Lower lobe of right lung (tissue), 2 donors: ENCODE measurements around the gene COL4A1. TPM values are rescaled to one million over a fixed set of nuclear protein-coding genes. Genes with fewer than 3 reads are reported as not detected.

Experiments used
- ATAC-seq, 2 donors: fragments of 200-7000 bp; cut with Tn5 transposase; one replicate each; pipeline ENCODE4 v1.9.1; 2020 to 2022; ENCODE audit warnings: mild to moderate bottlenecking in 2 of 2, moderate library complexity in 2 of 2
- DNase-seq: peaks from one replicate; pipeline ENCODE4 v3.0.0-alpha.2; 2020
- H3K27ac ChIP-seq: fragments of 200-600 bp; one replicate; pipeline ENCODE4 v1.8.0; 2022
- H3K27me3 ChIP-seq: fragments of 200-600 bp; one replicate; pipeline ENCODE4 v1.8.0; 2022; ENCODE audit warnings: low read depth
- H3K36me3 ChIP-seq: fragments of 200-600 bp; one replicate; pipeline ENCODE4 v1.8.0; 2022; ENCODE audit warnings: mild to moderate bottlenecking
- H3K4me1 ChIP-seq: fragments of 200-600 bp; one replicate; pipeline ENCODE4 v1.8.0; 2022
- H3K4me3 ChIP-seq: fragments of 200-600 bp; one replicate; pipeline ENCODE4 v1.8.0; 2022; ENCODE audit warnings: mild to moderate bottlenecking
- H3K9me3 ChIP-seq: fragments of 200-600 bp; one replicate; pipeline ENCODE4 v1.8.0; 2022
- intact Hi-C: fragments of 100-400 bp; cut with DNase I; formaldehyde crosslinking; loops from one replicate; pipeline ENCODE4 v1.11.0; 2022
- total RNA-seq: library from RNA; stranded (reverse); fragmentation: NEBNext Ultra II Directional; extraction: Animal tissue kit (Norgen Biotek cat#: 25700); gene quantifications from one replicate; pipeline ENCODE4 v1.2.1, GENCODE V29; 2021
- TF ChIP-seq, protein P1 (sequence below): fragments of 200-600 bp; IDR thresholded peaks from one replicate; pipeline ENCODE4 v1.8.0; 2022; ENCODE audit warnings: antibody characterized with exemption, mild to moderate bottlenecking
- donor health status: DM: no; HTN: yes; CAD: no; lungs with severe emphysema.

The COL4A1 gene
- total RNA-seq, 1 donor from 2014 or later: 161 TPM

DNA sequence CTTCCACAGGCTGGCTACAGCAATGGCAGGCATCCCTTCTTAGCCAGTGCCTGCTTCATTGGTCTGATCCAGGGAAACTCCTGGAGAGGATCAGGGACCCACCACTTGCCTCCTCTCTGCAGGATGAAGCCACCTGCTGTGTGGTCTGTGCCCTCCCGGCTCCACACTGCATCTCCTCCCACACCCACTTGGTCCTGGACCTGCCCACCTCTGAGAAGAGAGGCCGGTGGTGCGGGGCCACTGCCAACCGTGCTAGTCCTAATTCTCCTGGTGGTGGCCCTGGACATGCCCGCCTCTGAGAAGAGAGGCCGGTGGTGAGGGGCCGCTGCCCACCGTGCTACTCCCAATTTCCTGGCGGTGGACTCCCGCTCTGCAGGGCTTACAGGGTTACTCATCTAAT, 98.8 kb downstream of the COL4A1 start:
- H3K27me3 ChIP-seq: no peaks in the 10 kb centered on the region
- no peaks in the 10 kb centered on the region for H3K9me3 ChIP-seq
- peaks cover 90% of the 10 kb centered on the region for H3K36me3 ChIP-seq
- ATAC-seq (no peak), DNase-seq (no peak)
- no peak overlapping the region for H3K4me3 ChIP-seq
- no peaks in the 10 kb centered on the region for H3K4me1 ChIP-seq
- intact Hi-C loops: no loop called here
- no peak overlapping the region for H3K27ac ChIP-seq
- TF ChIP-seq, protein P1, sequence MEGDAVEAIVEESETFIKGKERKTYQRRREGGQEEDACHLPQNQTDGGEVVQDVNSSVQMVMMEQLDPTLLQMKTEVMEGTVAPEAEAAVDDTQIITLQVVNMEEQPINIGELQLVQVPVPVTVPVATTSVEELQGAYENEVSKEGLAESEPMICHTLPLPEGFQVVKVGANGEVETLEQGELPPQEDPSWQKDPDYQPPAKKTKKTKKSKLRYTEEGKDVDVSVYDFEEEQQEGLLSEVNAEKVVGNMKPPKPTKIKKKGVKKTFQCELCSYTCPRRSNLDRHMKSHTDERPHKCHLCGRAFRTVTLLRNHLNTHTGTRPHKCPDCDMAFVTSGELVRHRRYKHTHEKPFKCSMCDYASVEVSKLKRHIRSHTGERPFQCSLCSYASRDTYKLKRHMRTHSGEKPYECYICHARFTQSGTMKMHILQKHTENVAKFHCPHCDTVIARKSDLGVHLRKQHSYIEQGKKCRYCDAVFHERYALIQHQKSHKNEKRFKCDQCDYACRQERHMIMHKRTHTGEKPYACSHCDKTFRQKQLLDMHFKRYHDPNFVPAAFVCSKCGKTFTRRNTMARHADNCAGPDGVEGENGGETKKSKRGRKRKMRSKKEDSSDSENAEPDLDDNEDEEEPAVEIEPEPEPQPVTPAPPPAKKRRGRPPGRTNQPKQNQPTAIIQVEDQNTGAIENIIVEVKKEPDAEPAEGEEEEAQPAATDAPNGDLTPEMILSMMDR: no peak

DNA sequence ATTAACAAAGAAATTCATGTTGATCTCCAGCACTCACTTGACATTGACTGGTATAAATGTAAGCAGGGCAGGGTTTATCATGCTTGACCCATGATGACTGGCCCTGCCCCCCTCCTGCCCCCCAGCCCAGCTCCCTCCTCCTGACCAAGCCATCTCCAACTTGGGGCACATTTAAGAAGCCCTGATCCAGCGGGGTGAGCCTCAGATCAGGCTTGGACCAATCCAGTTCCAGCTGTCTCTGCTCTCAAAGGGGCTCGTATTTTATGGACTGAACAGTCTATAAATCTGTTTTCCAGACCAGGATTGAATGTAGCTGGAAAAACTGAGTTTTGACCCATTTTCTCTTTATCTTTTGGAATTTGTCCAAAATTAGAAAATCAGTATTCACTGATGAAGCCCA, 100.0 kb downstream of the COL4A1 start:
- no peak for DNase-seq
- intact Hi-C loops: no loop called here
- TF ChIP-seq, protein P1: no peak

DNA sequence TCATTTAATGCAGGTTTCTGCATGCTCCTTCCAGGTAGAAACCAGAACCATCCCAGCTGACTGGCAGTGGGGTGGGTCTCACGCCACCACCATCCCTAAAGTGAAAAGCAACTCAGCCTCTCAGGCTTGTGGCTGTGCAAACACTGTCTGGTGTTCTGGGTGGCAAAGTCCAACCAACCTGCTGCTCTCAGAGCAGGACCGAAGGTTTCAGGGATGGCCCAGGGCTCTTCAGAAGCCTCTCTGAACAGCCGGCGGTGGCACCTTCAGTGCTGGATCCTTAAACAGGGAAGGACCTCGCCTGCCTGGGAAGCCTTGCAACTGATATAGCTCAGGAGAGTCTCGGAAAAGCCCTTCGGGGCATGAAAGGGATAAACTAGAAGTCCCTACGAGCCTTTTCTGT, 100.8 kb downstream of the COL4A1 start:
- no peaks in the 10 kb centered on the region for H3K27me3 ChIP-seq
- H3K27ac ChIP-seq: no peak overlapping the region
- no peak overlapping the region for H3K4me3 ChIP-seq
- H3K9me3 ChIP-seq: no peaks in the 10 kb centered on the region
- no peaks in the 10 kb centered on the region for H3K4me1 ChIP-seq
- peaks cover 78% of the 10 kb centered on the region for H3K36me3 ChIP-seq
- ATAC-seq (no peak), DNase-seq (no peak)
- TF ChIP-seq, protein P1: no peak
- intact Hi-C loops: no loop called here

More for the DNA sequence above, 100.0 kb downstream of the COL4A1 start:
- no peak for ATAC-seq
- H3K9me3 ChIP-seq: no peaks in the 10 kb centered on the region
- no peak overlapping the region for H3K4me3 ChIP-seq
- no peaks in the 10 kb centered on the region for H3K27me3 ChIP-seq
- peaks cover 86% of the 10 kb centered on the region for H3K36me3 ChIP-seq
- H3K4me1 ChIP-seq: no peaks in the 10 kb centered on the region
- H3K27ac ChIP-seq: no peak overlapping the region

DNA sequence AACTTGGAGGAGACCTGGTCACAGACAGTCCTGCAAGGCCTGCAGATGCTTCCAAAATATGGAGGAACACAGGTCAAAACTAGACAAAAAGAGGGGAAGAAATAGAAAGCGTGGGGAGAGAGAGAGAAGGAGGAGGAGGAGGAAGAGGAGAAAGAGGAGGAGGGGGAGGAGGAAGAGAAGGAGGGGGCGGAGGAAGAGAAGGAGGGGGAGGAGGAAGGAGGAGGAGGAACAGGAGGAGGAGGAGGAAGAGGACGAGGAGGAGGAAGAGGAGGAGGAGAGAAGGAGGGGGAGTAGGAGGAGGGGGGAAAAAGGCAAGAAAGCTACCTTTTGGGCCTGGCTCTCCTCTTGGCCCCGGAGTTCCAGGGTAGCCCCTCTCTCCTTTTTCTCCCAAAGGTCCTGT, 105.8 kb downstream of the COL4A1 start:
- no peak overlapping the region for H3K27ac ChIP-seq
- TF ChIP-seq, protein P1: no peak
- ATAC-seq (no peak), DNase-seq (no peak)
- intact Hi-C loops: no loop called here
- H3K4me3 ChIP-seq: no peak overlapping the region
- H3K27me3 ChIP-seq: no peaks in the 10 kb centered on the region
- peaks cover 72% of the 10 kb centered on the region for H3K36me3 ChIP-seq
- no peaks in the 10 kb centered on the region for H3K9me3 ChIP-seq
- H3K4me1 ChIP-seq: no peaks in the 10 kb centered on the region

DNA sequence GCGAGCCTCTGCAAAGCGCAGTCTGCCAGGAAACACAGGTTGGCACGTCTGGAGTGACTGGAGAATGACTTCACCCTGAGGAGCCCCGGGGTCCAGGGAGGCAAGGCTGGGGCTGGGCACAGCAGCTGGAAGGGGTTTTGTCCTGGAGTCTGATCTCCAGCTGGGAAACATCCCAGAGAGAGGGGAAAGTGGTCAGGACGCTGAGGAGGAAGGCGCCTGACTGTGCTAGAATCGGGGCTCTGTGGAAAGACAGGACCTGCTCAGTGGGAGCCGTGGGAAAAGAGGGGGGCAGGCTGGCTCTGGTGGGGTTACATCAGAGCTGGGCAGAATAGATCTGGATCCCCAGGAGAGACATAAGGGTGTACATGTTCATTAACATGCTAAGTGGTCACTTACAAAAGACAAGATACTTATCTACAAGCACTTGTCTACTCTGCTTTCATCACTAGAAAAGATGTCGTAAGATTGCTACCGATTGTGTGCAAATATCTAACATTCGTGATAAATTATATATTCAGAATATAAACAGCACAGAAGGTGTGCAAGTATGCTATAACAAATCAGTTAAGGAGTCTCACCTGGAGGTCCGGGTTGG, 106.6 kb downstream of the COL4A1 start:
- Histone ChIP-seq H3K4me1 (no peaks in the 10 kb centered on the region), H3K36me3 (peaks cover 69% of the 10 kb centered on the region), H3K4me3 (no peak overlapping the region), H3K9me3 (no peaks in the 10 kb centered on the region), H3K27me3 (no peaks in the 10 kb centered on the region), H3K27ac (no peak overlapping the region)
- DNase-seq (no peak), ATAC-seq (peak in 1 of 2 donors; percentile 7)
- intact Hi-C loops: no loop called here
- TF ChIP-seq, protein P1: no peak
